K562 (cell line): Measurements from ENCODE around the gene TTC39C.

Source experiments
- CEBPB ChIP-seq: fragments of 450-650 bp; IDR thresholded peaks from 2 replicates; pipeline ENCODE4 v1.6.1; 2016; ENCODE audit warnings: missing genetic modification characterization, missing compliant biosample characterization
- CSDE1 ChIP-seq, 2 experiments: fragments of 450-650 bp; IDR thresholded peaks; 2 replicates each; pipeline ENCODE4 v1.6.1; 2016; ENCODE audit warnings: mild to moderate bottlenecking in 1 of 2
- CTCF ChIP-seq, 3 experiments: IDR thresholded peaks in 2 of 3; conservative IDR thresholded peaks in 1 of 3; 2 replicates each; pipeline ENCODE4 v1.5.1; 2011 to 2012; ENCODE audit warnings: low read length in 3 of 3, mild to moderate bottlenecking in 3 of 3, control low read depth in 2 of 3, improper control_type of control experiment in 1 of 3, inconsistent platforms in 1 of 3, low read depth in 1 of 3, mixed read lengths in 1 of 3, moderate library complexity in 1 of 3; ENCODE audit not compliant: insufficient read depth in 2 of 3
- EZH2 ChIP-seq: IDR thresholded peaks from 2 replicates; pipeline ENCODE4 v1.6.1; 2012; ENCODE audit warnings: low read depth, mild to moderate bottlenecking, inconsistent platforms, low read length, borderline replicate concordance
- MEF2A ChIP-seq: IDR thresholded peaks from 2 replicates; pipeline ENCODE4 v1.6.1; 2011; ENCODE audit warnings: low read depth, mild to moderate bottlenecking, low read length, moderate library complexity; ENCODE audit not compliant: control insufficient read depth
- OTX1 ChIP-seq: fragments of 450-650 bp; formaldehyde crosslinking; IDR thresholded peaks from 2 replicates; pipeline ENCODE4 v1.4.0; 2022; ENCODE audit warnings: mild to moderate bottlenecking
- PHF20 ChIP-seq: fragments of 450-650 bp; IDR thresholded peaks from 2 replicates; pipeline ENCODE4 v1.6.1; 2018; ENCODE audit not compliant: partially characterized antibody
- SIN3A ChIP-seq, 2 experiments: fragments of 150-350 bp in 1 of 2; IDR thresholded peaks; 2 replicates each; pipeline ENCODE4 v1.6.1; 2011 to 2016; ENCODE audit warnings: borderline replicate concordance in 2 of 2, low read depth in 2 of 2, low read length in 2 of 2, mild to moderate bottlenecking in 2 of 2, moderate library complexity in 2 of 2; ENCODE audit not compliant: control insufficient read depth in 1 of 2
- ZKSCAN1 ChIP-seq: fragments of 150-350 bp; IDR thresholded peaks from 2 replicates; pipeline ENCODE4 v1.6.1; 2016; ENCODE audit warnings: low read depth, low read length

DNA sequence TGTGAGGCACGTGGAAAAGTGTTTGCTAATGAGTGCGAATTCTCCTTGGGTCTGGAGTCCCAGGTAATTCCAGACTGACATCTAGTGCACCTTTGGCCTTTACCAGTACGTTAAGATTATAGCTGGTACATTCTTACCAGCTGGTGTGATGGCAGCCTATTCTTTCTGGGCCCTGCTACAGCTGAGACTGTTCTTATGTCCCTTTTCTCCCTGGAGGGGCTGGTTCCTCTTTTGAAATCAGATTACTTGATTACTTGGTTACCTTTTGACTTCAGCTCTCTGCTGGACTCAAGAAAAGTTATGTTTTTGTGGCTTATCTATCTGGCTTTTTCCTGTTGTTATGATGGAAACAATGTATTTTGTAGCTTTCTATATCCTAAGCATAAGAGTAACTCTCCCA, 138.8 kb downstream of the TTC39C start:
- TF ChIP-seq MEF2A (no peak), SIN3A (IDR thresholded peaks at IDR 0.05; ENCODE audit: borderline replicate concordance in 2 of 2, control insufficient read depth in 1 of 2, low read depth in 2 of 2, low read length in 2 of 2) (no peak), EZH2 (no peak), PHF20 (no peak), OTX1 (CRISPR knock-in tag) (no peak), ZKSCAN1 (no peak), CEBPB (tag) (no peak), CSDE1 (IDR thresholded peaks at IDR 0.05) (no peak), CTCF (IDR thresholded peaks at IDR 0.05 in 2 of 3, conservative IDR thresholded peaks at IDR 0.05 in 1 of 3; ENCODE audit: insufficient read depth in 2 of 3, low read depth in 1 of 3, low read length in 3 of 3) (no peak)
